ENCODE data around the gene EIPR1. TPM values are rescaled to one million over a fixed set of nuclear protein-coding genes. Genes with fewer than 3 reads are reported as not detected.
"Not testable (repeated sequence)": the region's sequence is repeated elsewhere in the genome, so short reads cannot be mapped to it uniquely, and the experiment has no call there.

The EIPR1 gene
- polyA plus RNA-seq, 1 experiment = 49.2 TPM

- no peak for TF ChIP-seq CTCF (IDR thresholded peaks at IDR 0.05; ENCODE audit: insufficient read depth, low read depth, low read length)
- ChIA-PET CTCF (no interaction called here), POLR2A (no interaction called here)
Observed at GRCh38 chr2:3377279-3377611, 373 bp downstream of the EIPR1 start.

DNA sequence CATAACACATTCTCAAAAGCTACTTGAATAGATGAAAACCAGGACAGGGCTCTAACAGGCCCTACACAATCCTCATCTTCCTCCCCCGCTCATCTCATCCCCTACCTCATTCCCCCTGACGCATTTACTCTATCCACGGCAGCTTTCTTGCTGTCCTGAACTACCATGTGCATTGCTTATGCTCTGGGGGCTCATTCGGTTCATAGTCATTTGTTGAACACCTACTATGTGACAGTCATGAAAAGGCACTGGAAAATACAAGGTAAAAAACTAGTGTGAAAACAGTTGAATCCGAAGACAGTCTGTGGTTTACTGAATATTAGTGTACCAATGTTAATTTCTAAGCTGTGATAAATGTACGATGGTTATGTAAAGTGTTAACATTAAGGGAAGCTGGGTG lies 797 bp downstream of the EIPR1 start:
- POLR2A ChIA-PET = no interaction called here
- no peak for TF ChIP-seq CTCF (IDR thresholded peaks at IDR 0.05; ENCODE audit: insufficient read depth, low read depth, low read length)

More at GRCh38 chr2:3377279-3377611, 373 bp downstream of the EIPR1 start:
- H3K4me3 ChIP-seq (ENCODE audit: low read depth, low read length) = peak overlapping the region; percentile 93
- no peaks in the 10 kb centered on the region for H3K36me3 ChIP-seq (ENCODE audit: control insufficient read depth, insufficient read depth, low read length)
- no peak for DNase-seq (ENCODE audit: low read depth)
- H3K27me3 ChIP-seq (ENCODE audit: control insufficient read depth, insufficient read depth, low read length) = no peaks in the 10 kb centered on the region

GRCh38 chr2:3369340-3370181 lies 8.1 kb downstream of the EIPR1 start:
- POLR2A ChIA-PET; CTCF ChIA-PET; H3K27me3 ChIP-seq (ENCODE audit: control insufficient read depth, insufficient read depth, low read length); DNase-seq (ENCODE audit: low read depth); H3K4me3 ChIP-seq (ENCODE audit: low read depth, low read length); H3K36me3 ChIP-seq (ENCODE audit: control insufficient read depth, insufficient read depth, low read length): not testable (repeated sequence)

More for the DNA sequence above, 797 bp downstream of the EIPR1 start:
- DNase-seq (ENCODE audit: low read depth) = no peak
- Histone ChIP-seq H3K36me3 (ENCODE audit: control insufficient read depth, insufficient read depth, low read length) (no peaks in the 10 kb centered on the region), H3K27me3 (ENCODE audit: control insufficient read depth, insufficient read depth, low read length) (no peaks in the 10 kb centered on the region), H3K4me3 (ENCODE audit: low read depth, low read length) (peak overlapping the region; percentile 93)
- CTCF ChIA-PET = no interaction called here

- CTCF ChIA-PET = no interaction called here
- Histone ChIP-seq H3K36me3 (ENCODE audit: control insufficient read depth, insufficient read depth, low read length) (no peaks in the 10 kb centered on the region; the same call in 1 of the 2 replicates), H3K4me3 (ENCODE audit: low read depth, low read length) (no peak overlapping the region), H3K27me3 (ENCODE audit: control insufficient read depth, insufficient read depth, low read length) (no peaks in the 10 kb centered on the region)
- no peak for DNase-seq (ENCODE audit: low read depth)
- POLR2A ChIA-PET = no interaction called here
- TF ChIP-seq CTCF (IDR thresholded peaks at IDR 0.05; ENCODE audit: insufficient read depth, low read depth, low read length) = no peak
Observed at GRCh38 chr2:3368261-3368722, 9.3 kb downstream of the EIPR1 start.

DNA sequence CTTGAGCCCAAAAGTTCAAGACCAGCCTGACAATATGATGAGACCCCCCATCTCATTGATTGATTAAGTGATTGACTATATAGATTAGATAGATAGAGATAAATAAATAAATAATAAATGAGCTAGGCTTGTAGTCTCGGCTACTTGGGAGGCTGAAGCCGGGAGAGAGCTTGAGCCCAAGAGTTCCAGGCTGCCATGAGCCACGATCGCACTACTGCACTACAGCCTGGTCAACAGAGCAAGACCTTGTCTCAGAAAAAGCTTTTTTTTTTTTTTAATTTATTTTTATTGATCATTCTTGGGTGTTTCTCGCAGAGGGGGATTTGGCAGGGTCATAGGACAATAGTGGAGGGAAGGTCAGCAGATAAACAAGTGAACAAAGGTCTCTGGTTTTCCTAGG lies 12.4 kb downstream of the EIPR1 start:
- ChIA-PET POLR2A (no interaction called here), CTCF (interaction anchor here (1.3 kb wide), 1 partner anchor 9 kb away, joined by 3 read pairs; no protein-coding TSS in a partner anchor)
- TF ChIP-seq CTCF (IDR thresholded peaks at IDR 0.05; ENCODE audit: insufficient read depth, low read depth, low read length) = no peak

More for the DNA sequence above, 12.4 kb downstream of the EIPR1 start:
- Histone ChIP-seq H3K27me3 (ENCODE audit: control insufficient read depth, insufficient read depth, low read length) (no peaks in the 10 kb centered on the region), H3K4me3 (ENCODE audit: low read depth, low read length) (no peak overlapping the region), H3K36me3 (ENCODE audit: control insufficient read depth, insufficient read depth, low read length) (no peaks in the 10 kb centered on the region; the same call in 1 of the 2 replicates)
- no peak for DNase-seq (ENCODE audit: low read depth)
